CD4-positive, alpha-beta memory T cell (primary cell): ENCODE data around the gene RHBDD1. TPM values are rescaled to one million over a fixed set of nuclear protein-coding genes. Genes with fewer than 3 reads are reported as not detected.

Experiments
- CTCF ChIA-PET: fragments of 350-600 bp; sonication (Branson Sonifier 250); formaldehyde crosslinking; loops from one replicate; lab custom pipeline; 2021; ENCODE audit warnings: inconsistent platforms; ENCODE audit not compliant: partially characterized antibody; lab: Charles Lee
- POLR2A ChIA-PET: fragments of 350-600 bp; sonication (Branson Sonifier 250); formaldehyde crosslinking; loops from one replicate; lab custom pipeline; 2021; ENCODE audit not compliant: partially characterized antibody; lab: Charles Lee
- DNase-seq, 5 donors: peaks; one replicate each; pipeline versions ENCODE4 v3.0.0 to v3.0.0-alpha.2; 2020 to 2022; ENCODE audit warnings: mixed read lengths in 1 of 5
- H3K27ac ChIP-seq: one replicate; pipeline ENCODE4 v1.7.0; 2013; ENCODE audit warnings: low read depth, low read length
- H3K27me3 ChIP-seq: 2 replicates; pipeline ENCODE4 v1.7.0; 2013; ENCODE audit warnings: mild to moderate bottlenecking, low read length, moderate library complexity; ENCODE audit not compliant: insufficient read depth
- H3K36me3 ChIP-seq: 2 replicates; pipeline ENCODE4 v1.7.0; 2013; ENCODE audit warnings: mild to moderate bottlenecking, low read length, moderate library complexity; ENCODE audit not compliant: insufficient read depth
- H3K4me1 ChIP-seq: 2 replicates; pipeline ENCODE4 v1.7.0; 2013; ENCODE audit warnings: mild to moderate bottlenecking, low read length, moderate library complexity; ENCODE audit not compliant: insufficient read depth
- H3K4me3 ChIP-seq, 2 donors: one replicate each; pipeline ENCODE4 v1.7.0; 2013; ENCODE audit warnings: low read length in 2 of 2, mild to moderate bottlenecking in 1 of 2
- H3K9me3 ChIP-seq, 2 donors: one replicate each; pipeline ENCODE4 v1.7.0; 2013; ENCODE audit warnings: low read length in 2 of 2, control low read depth in 1 of 2; ENCODE audit not compliant: control insufficient read depth in 1 of 2
- H3K27ac Mint-ChIP-seq, 7 donors: one replicate each; pipeline ENCODE4 v1.8.0; 2020 to 2021; ENCODE audit warnings: mixed read lengths in 7 of 7, mild to moderate bottlenecking in 6 of 7, inconsistent platforms in 3 of 7, moderate library complexity in 3 of 7
- H3K27me3 Mint-ChIP-seq, 2 donors: one replicate each; pipeline ENCODE4 v1.8.0; 2020 to 2021; ENCODE audit warnings: mixed read lengths in 2 of 2
- H3K36me3 Mint-ChIP-seq, 2 donors: one replicate each; pipeline ENCODE4 v1.8.0; 2020 to 2021; ENCODE audit warnings: mixed read lengths in 2 of 2, inconsistent platforms in 1 of 2, mild to moderate bottlenecking in 1 of 2
- H3K4me1 Mint-ChIP-seq, 4 donors: one replicate each; pipeline ENCODE4 v1.8.0; 2020 to 2021; ENCODE audit warnings: mixed read lengths in 4 of 4, mild to moderate bottlenecking in 1 of 4
- H3K4me3 Mint-ChIP-seq, 8 donors: one replicate each; pipeline ENCODE4 v1.8.0; 2020 to 2021; ENCODE audit warnings: mixed read lengths in 8 of 8, mild to moderate bottlenecking in 7 of 8, moderate library complexity in 6 of 8, inconsistent platforms in 3 of 8
- H3K9me3 Mint-ChIP-seq, 8 donors: one replicate each; pipeline ENCODE4 v1.8.0; 2020 to 2021; ENCODE audit warnings: mixed read lengths in 8 of 8, mild to moderate bottlenecking in 5 of 8, inconsistent platforms in 3 of 8, moderate library complexity in 1 of 8
- intact Hi-C: fragments of 100-400 bp; cut with micrococcal nuclease; formaldehyde crosslinking; loops from one replicate; pipeline ENCODE4 v1.15.1; 2023
- polyA plus RNA-seq, 2 donors: library from polyadenylated mRNA; unstranded; fragments of 300-500 nt; fragmentation: Illumina TruSeq; gene quantifications; one replicate each; pipeline ENCODE4 v1.2.3, GENCODE V29; 2021
- total RNA-seq, 2 experiments: library from RNA; stranded (reverse); gene quantifications; one replicate each; pipeline ENCODE4 v1.2.3, GENCODE V29; 2021

RHBDD1 gene
- total and polyA plus RNA-seq, 4 experiments from 2014 or later: 15.6 to 66.0 (median 40.7) TPM

- H3K4me3 Mint-ChIP-seq: peak overlapping the region in 6 of 8 donors; percentile 15 to 41 (median 31)
- Histone ChIP-seq H3K9me3 (no peaks in the 10 kb centered on the region), H3K27ac (no peak overlapping the region), H3K4me1 (peaks cover 27% of the 10 kb centered on the region), H3K27me3 (no peaks in the 10 kb centered on the region), H3K4me3 (no peak overlapping the region), H3K36me3 (no peaks in the 10 kb centered on the region)
- peak overlapping the region in 2 of 7 donors; percentile 9 to 21 for H3K27ac Mint-ChIP-seq
- ChIA-PET POLR2A (interaction anchor here (1.5 kb wide), 1 partner anchor 40 kb away, joined by 7 read pairs; the partner anchor contains the start of gene RHBDD1), CTCF (interaction anchor here (0.8 to 1.7 kb wide), 2 partner anchors 39 to 581 kb away, joined by 3 to 4 read pairs; partner anchors contain the start of gene RHBDD1)
- peaks cover 20 to 46% (median 34%) of the 10 kb centered on the region in 4 donors for H3K4me1 Mint-ChIP-seq
- intact Hi-C loops: no loop called here
- no peaks in the 10 kb centered on the region for H3K9me3 Mint-ChIP-seq
- DNase-seq: no peak
- H3K27me3 Mint-ChIP-seq: peaks cover 0 to 1% of the 10 kb centered on the region in 2 donors
- peaks cover 0 to 1% of the 10 kb centered on the region in 2 donors for H3K36me3 Mint-ChIP-seq
Measured at GRCh38 chr2:226796012-226796839, 39.6 kb upstream of the RHBDD1 start.

DNA sequence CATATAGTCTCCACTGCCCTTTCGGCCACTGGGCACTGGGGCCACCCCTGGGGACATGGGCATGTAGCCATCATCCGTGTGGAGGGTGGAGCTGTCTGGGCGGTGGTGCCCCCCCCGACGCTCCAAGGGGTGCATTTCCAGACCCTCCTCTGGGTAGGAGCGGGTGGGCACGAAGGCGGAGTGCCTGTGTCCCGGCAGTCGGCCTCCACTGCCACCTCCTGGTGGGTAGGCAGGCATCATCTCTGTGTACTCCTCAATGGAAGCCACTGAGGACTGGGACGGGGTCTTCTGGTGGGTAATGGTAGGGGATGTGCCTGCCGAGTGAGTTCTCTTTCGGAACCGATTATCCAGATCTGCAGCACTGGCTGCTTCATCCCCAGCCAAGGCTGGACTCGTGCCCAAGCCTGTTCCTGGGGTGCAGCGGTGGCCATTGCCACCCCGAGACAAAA lies 39.0 kb upstream of the RHBDD1 start:
- ChIA-PET POLR2A (interaction anchor here (1.5 kb wide), 1 partner anchor 39 kb away, joined by 7 read pairs; the partner anchor contains the start of gene RHBDD1), CTCF (interaction anchor here (1.6 to 1.7 kb wide), 2 partner anchors 14 to 581 kb away, joined by 4 read pairs; no protein-coding TSS in a partner anchor)
- H3K36me3 Mint-ChIP-seq: no peaks in the 10 kb centered on the region
- H3K27ac Mint-ChIP-seq: peak overlapping the region in 1 of 7 donors; percentile 64
- DNase-seq: no peak
- H3K9me3 Mint-ChIP-seq: no peaks in the 10 kb centered on the region
- Histone ChIP-seq H3K27me3 (no peaks in the 10 kb centered on the region), H3K4me1 (peaks cover 30% of the 10 kb centered on the region), H3K27ac (no peak overlapping the region), H3K9me3 (no peaks in the 10 kb centered on the region), H3K36me3 (no peaks in the 10 kb centered on the region), H3K4me3 (no peak overlapping the region)
- intact Hi-C loops: no loop called here
- H3K4me1 Mint-ChIP-seq: peaks cover 21 to 48% (median 37%) of the 10 kb centered on the region in 4 donors
- peaks cover 0 to 6% of the 10 kb centered on the region in 2 donors for H3K27me3 Mint-ChIP-seq
- H3K4me3 Mint-ChIP-seq: peak overlapping the region in 1 of 8 donors; percentile 80

DNA sequence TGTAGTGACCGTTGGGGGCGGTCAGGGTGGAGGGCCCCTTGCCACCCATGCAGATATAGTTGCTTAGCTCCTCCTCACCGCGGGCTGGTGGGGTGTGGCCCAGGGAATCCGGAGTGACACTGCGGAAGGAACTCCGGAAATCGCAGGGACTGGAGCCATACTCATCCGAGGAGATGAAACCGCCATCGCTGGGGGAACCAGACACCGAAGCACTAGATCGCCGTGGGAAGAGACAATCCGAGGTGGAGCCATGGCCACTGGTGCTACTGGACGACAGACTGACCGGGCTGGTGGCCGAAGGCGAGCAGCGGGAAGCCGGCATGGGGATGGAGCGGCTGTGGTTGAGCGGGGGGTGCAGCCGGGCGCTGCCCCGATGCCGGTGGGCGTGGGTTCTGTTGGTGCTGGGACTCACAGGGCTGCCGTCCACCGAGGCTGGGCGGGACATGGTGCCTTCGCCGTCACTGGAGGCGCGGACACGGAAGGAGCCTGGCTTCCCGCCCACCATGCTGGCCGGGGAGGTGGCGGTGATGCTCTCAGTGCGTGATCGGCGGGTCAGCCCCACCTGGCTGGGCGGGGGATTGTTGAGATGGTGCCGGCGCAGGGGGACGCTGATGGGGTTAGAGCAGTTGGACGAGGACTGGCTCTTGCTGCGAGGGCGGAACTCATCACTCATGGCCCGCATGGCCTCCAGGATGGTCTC lies 38.4 kb upstream of the RHBDD1 start:
- H3K4me3 Mint-ChIP-seq: peak overlapping the region in 5 of 8 donors; percentile 43 to 90 (median 64)
- Histone ChIP-seq H3K36me3 (no peaks in the 10 kb centered on the region), H3K4me3 (no peak overlapping the region), H3K27me3 (no peaks in the 10 kb centered on the region), H3K9me3 (no peaks in the 10 kb centered on the region), H3K27ac (no peak overlapping the region), H3K4me1 (peaks cover 25% of the 10 kb centered on the region)
- DNase-seq: peak in 1 of 5 donors; percentile 37
- H3K9me3 Mint-ChIP-seq: no peaks in the 10 kb centered on the region
- ChIA-PET CTCF (interaction anchor here (0.7 to 6.3 kb wide), 11 partner anchors 9 to 907 kb away, joined by 3 to 59 read pairs (median 5); partner anchors contain the start of gene RHBDD1), POLR2A (interaction anchor here (1.5 to 2.2 kb wide), 2 partner anchors 38 kb away, joined by 7 to 22 read pairs; partner anchors contain the start of gene RHBDD1)
- H3K4me1 Mint-ChIP-seq: peaks cover 18 to 45% (median 33%) of the 10 kb centered on the region in 4 donors
- intact Hi-C loops: no loop called here
- peak overlapping the region in 2 of 7 donors; percentile 36 to 84 for H3K27ac Mint-ChIP-seq
- peaks cover 0 to 7% of the 10 kb centered on the region in 2 donors for H3K27me3 Mint-ChIP-seq
- no peaks in the 10 kb centered on the region for H3K36me3 Mint-ChIP-seq

- no peaks in the 10 kb centered on the region for H3K36me3 ChIP-seq
- peaks cover 22% of the 10 kb centered on the region for H3K4me1 ChIP-seq
- Mint-ChIP-seq H3K27ac (peak overlapping the region in 1 of 7 donors; percentile 84), H3K36me3 (no peaks in the 10 kb centered on the region), H3K27me3 (peaks cover 1 to 9% of the 10 kb centered on the region in 2 donors), H3K9me3 (no peaks in the 10 kb centered on the region), H3K4me1 (peaks cover 18 to 43% (median 32%) of the 10 kb centered on the region in 4 donors), H3K4me3 (peak overlapping the region; percentile 84 to 90 (median 88))
- DNase-seq: no peak
- no peak overlapping the region for H3K27ac ChIP-seq
- ChIA-PET CTCF (interaction anchor here (0.7 to 6.3 kb wide), 11 partner anchors 9 to 908 kb away, joined by 3 to 59 read pairs (median 5); partner anchors contain the start of gene RHBDD1), POLR2A (interaction anchor here (2.2 kb wide), 1 partner anchor 38 kb away, joined by 22 read pairs; the partner anchor contains the start of gene RHBDD1)
- H3K27me3 ChIP-seq: no peaks in the 10 kb centered on the region
- H3K9me3 ChIP-seq: no peaks in the 10 kb centered on the region
- H3K4me3 ChIP-seq: peak overlapping the region in 1 of 2 donors; percentile 66
- intact Hi-C loops: loop anchor here (2.0 kb wide), 1 partner anchor 25 kb away; no protein-coding TSS in a partner anchor
Measured at GRCh38 chr2:226797989-226798421, 37.8 kb upstream of the RHBDD1 start.

GRCh38 chr2:226798422-226799210 lies 37.2 kb upstream of the RHBDD1 start:
- CTCF ChIA-PET: interaction anchor here (0.7 to 6.3 kb wide), 14 partner anchors 8 to 908 kb away, joined by 3 to 59 read pairs (median 5); partner anchors contain the start of gene RHBDD1
- peaks cover 18 to 43% (median 31%) of the 10 kb centered on the region in 4 donors for H3K4me1 Mint-ChIP-seq
- Histone ChIP-seq H3K4me1 (peaks cover 22% of the 10 kb centered on the region), H3K27me3 (no peaks in the 10 kb centered on the region), H3K4me3 (peak overlapping the region; percentile 29 to 66), H3K9me3 (no peaks in the 10 kb centered on the region), H3K36me3 (no peaks in the 10 kb centered on the region), H3K27ac (peak overlapping the region; percentile 1)
- H3K36me3 Mint-ChIP-seq: no peaks in the 10 kb centered on the region
- no peaks in the 10 kb centered on the region for H3K9me3 Mint-ChIP-seq
- peaks cover 3 to 9% of the 10 kb centered on the region in 2 donors for H3K27me3 Mint-ChIP-seq
- DNase-seq: peak; percentile 36 to 54 (median 41)
- intact Hi-C loops: loop anchor here (1.0 to 2.0 kb wide), 3 partner anchors 7 to 38 kb away; partner anchors contain the start of gene RHBDD1
- H3K27ac Mint-ChIP-seq: peak overlapping the region in 5 of 7 donors; percentile 32 to 84 (median 52)
- POLR2A ChIA-PET: interaction anchor here (0.7 to 2.5 kb wide), 3 partner anchors 8 to 37 kb away, joined by 3 to 22 read pairs (median 18); partner anchors contain the start of gene RHBDD1
- peak overlapping the region; percentile 84 to 90 (median 88) for H3K4me3 Mint-ChIP-seq
